ENCODE results near the gene POLR1G. TPM values are rescaled to one million over a fixed set of nuclear protein-coding genes. Genes with fewer than 3 reads are reported as not detected.

The POLR1G gene
- total RNA-seq, 2 experiments from 2014 or later: 10.8 to 16.3 TPM

DNA sequence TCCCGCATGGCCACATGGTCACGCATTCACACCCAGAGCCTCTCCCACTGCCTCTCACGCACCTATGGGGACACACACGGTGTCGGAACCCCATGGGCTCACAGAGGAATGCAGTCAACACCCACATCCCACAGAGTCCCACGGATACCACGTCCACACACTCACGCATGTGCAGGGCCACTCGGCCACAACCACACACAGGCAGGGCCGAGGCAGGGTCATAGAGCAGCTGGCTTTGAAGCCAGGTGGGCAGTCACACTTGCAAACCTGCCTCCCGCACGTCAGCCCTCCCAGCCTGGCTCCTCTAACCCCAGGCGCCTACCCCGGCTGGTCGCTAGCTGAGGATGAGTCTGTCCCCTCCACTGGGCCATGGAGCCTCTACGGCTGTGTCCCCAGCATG lies 44.2 kb upstream of the POLR1G start:
- H3K9me2 ChIP-seq (ENCODE audit: insufficient read depth, low read length): no peaks in the 10 kb centered on the region
- intact Hi-C loops (cut with micrococcal nuclease; ENCODE audit: unreplicated experiment): no loop called here

GRCh38 chr19:45363861-45364459 lies 42.5 kb upstream of the POLR1G start:
- ChIA-PET CTCF (ENCODE audit: unreplicated experiment) (no interaction called here), POLR2A (no interaction called here)
- Histone ChIP-seq H3K4me1 (ENCODE audit: insufficient read depth, low read length, poor library complexity, severe bottlenecking) (no peaks in the 10 kb centered on the region), H3K79me2 (ENCODE audit: insufficient read depth, low read depth, low read length) (no peaks in the 10 kb centered on the region), H4K20me1 (ENCODE audit: insufficient read depth, low read length) (no peaks in the 10 kb centered on the region), H2AFZ (ENCODE audit: low read length) (no peak overlapping the region), H3K9me2 (ENCODE audit: insufficient read depth, low read length) (no peaks in the 10 kb centered on the region), H3K36me3 (ENCODE audit: insufficient read depth, low read length) (peaks cover 13% of the 10 kb centered on the region; the same call in 1 of the 2 replicates), H3K4me3 (ENCODE audit: low read depth, low read length, poor library complexity, severe bottlenecking) (no peak overlapping the region), H3K9me3 (ENCODE audit: low read length) (no peaks in the 10 kb centered on the region), H3K4me2 (ENCODE audit: low read length) (no peak overlapping the region), H3K27ac (ENCODE audit: low read depth, low read length, poor library complexity, severe bottlenecking) (no peak overlapping the region)
- no peak for TF ChIP-seq EZH2phosphoT487 (IDR thresholded peaks at IDR 0.05; ENCODE audit: borderline replicate concordance, low read depth, low read length)
- no peak for TF ChIP-seq CTCF (conservative IDR thresholded peaks at IDR 0.05; ENCODE audit: low read length)
- DNase-seq (ENCODE audit: low spot score): no peak
- no TSS peak for BruUV-seq (replicated peaks)
- intact Hi-C loops (cut with micrococcal nuclease; ENCODE audit: unreplicated experiment): no loop called here

More for the DNA sequence above, 44.2 kb upstream of the POLR1G start:
- BruUV-seq (replicated peaks): no TSS peak
- no peak overlapping the region for H3K4me2 ChIP-seq (ENCODE audit: low read length)
- no peak for TF ChIP-seq EZH2phosphoT487 (IDR thresholded peaks at IDR 0.05; ENCODE audit: borderline replicate concordance, low read depth, low read length)
- TF ChIP-seq CTCF (conservative IDR thresholded peaks at IDR 0.05; ENCODE audit: low read length): no peak
- ChIA-PET CTCF (ENCODE audit: unreplicated experiment) (no interaction called here), POLR2A (no interaction called here)
- no peak for DNase-seq (ENCODE audit: low spot score)
- H3K79me2 ChIP-seq (ENCODE audit: insufficient read depth, low read depth, low read length): no peaks in the 10 kb centered on the region
- no peaks in the 10 kb centered on the region for H3K4me1 ChIP-seq (ENCODE audit: insufficient read depth, low read length, poor library complexity, severe bottlenecking)
- no peak overlapping the region for H2AFZ ChIP-seq (ENCODE audit: low read length)
- no peaks in the 10 kb centered on the region for H3K9me3 ChIP-seq (ENCODE audit: low read length)
- no peak overlapping the region for H3K4me3 ChIP-seq (ENCODE audit: low read depth, low read length, poor library complexity, severe bottlenecking)
- peaks cover 18% of the 10 kb centered on the region; the same call in 1 of the 2 replicates for H3K36me3 ChIP-seq (ENCODE audit: insufficient read depth, low read length)
- no peak overlapping the region for H3K27ac ChIP-seq (ENCODE audit: low read depth, low read length, poor library complexity, severe bottlenecking)
- H4K20me1 ChIP-seq (ENCODE audit: insufficient read depth, low read length): no peaks in the 10 kb centered on the region

GRCh38 chr19:45364696-45365095 lies 41.7 kb upstream of the POLR1G start:
- Histone ChIP-seq H3K4me1 (ENCODE audit: insufficient read depth, low read length, poor library complexity, severe bottlenecking) (peaks cover 5% of the 10 kb centered on the region), H3K9me2 (ENCODE audit: insufficient read depth, low read length) (no peaks in the 10 kb centered on the region), H3K27ac (ENCODE audit: low read depth, low read length, poor library complexity, severe bottlenecking) (no peak overlapping the region), H3K79me2 (ENCODE audit: insufficient read depth, low read depth, low read length) (no peaks in the 10 kb centered on the region), H3K4me2 (ENCODE audit: low read length) (no peak overlapping the region), H3K4me3 (ENCODE audit: low read depth, low read length, poor library complexity, severe bottlenecking) (no peak overlapping the region), H3K9me3 (ENCODE audit: low read length) (no peaks in the 10 kb centered on the region), H4K20me1 (ENCODE audit: insufficient read depth, low read length) (no peaks in the 10 kb centered on the region), H2AFZ (ENCODE audit: low read length) (no peak overlapping the region), H3K36me3 (ENCODE audit: insufficient read depth, low read length) (peaks cover 12% of the 10 kb centered on the region; the same call in 1 of the 2 replicates)
- BruUV-seq (replicated peaks): no TSS peak
- ChIA-PET POLR2A (no interaction called here), CTCF (ENCODE audit: unreplicated experiment) (no interaction called here)
- intact Hi-C loops (cut with micrococcal nuclease; ENCODE audit: unreplicated experiment): no loop called here
- no peak for TF ChIP-seq CTCF (conservative IDR thresholded peaks at IDR 0.05; ENCODE audit: low read length)
- TF ChIP-seq EZH2phosphoT487 (IDR thresholded peaks at IDR 0.05; ENCODE audit: borderline replicate concordance, low read depth, low read length): no peak
- no peak for DNase-seq (ENCODE audit: low spot score)

Measured in OCI-LY7 (cell line).